Esophagus muscularis mucosa (tissue), 4 donors: ENCODE results near the gene CARD9. TPM values are rescaled to one million over a fixed set of nuclear protein-coding genes. Genes with fewer than 3 reads are reported as not detected.

Source experiments
- DNase-seq: peaks from one replicate; pipeline ENCODE4 v3.0.0-alpha.2; 2017; ENCODE audit errors: extremely low spot score
- H3K27ac ChIP-seq, 4 donors: fragments of 200-600 bp; sonication (generic); replicated peaks in 1 of 4; 1 replicate in 3 of 4; 2 replicates in 1 of 4; pipeline ENCODE4 v1.5.1; 2016 to 2019; ENCODE audit warnings: mild to moderate bottlenecking in 1 of 4
- H3K27me3 ChIP-seq, 4 donors: fragments of 200-600 bp; sonication (generic); one replicate each; pipeline versions ENCODE4 v1.5.1 to v1.6.0; 2016 to 2019
- H3K36me3 ChIP-seq, 4 donors: fragments of 200-600 bp; sonication (generic); one replicate each; pipeline ENCODE4 v1.5.1; 2016 to 2019
- H3K4me1 ChIP-seq, 4 donors: fragments of 200-600 bp; sonication (generic); one replicate each; pipeline ENCODE4 v1.5.1; 2016 to 2019
- H3K4me3 ChIP-seq, 4 donors: fragments of 200-600 bp; sonication (generic); 1 replicate in 2 of 4; 2 replicates in 2 of 4; pipeline ENCODE4 v1.5.1; 2016 to 2019; ENCODE audit warnings: mild to moderate bottlenecking in 4 of 4, moderate library complexity in 1 of 4
- H3K9me3 ChIP-seq, 4 donors: fragments of 200-600 bp; sonication (generic); 1 replicate in 3 of 4; 2 replicates in 1 of 4; pipeline ENCODE4 v1.5.1; 2016 to 2019
- CTCF ChIP-seq, 3 experiments: fragments of 200-600 bp in 2 of 3; fragments of 450-650 bp in 1 of 3; sonication (generic) in 2 of 3; IDR thresholded peaks; one replicate each; pipeline ENCODE4 v1.5.1; 2017 to 2019; ENCODE audit warnings: antibody characterized with exemption in 3 of 3, mild to moderate bottlenecking in 2 of 3, moderate library complexity in 1 of 3
- EP300 ChIP-seq: sonication (generic); formaldehyde crosslinking; IDR thresholded peaks from one replicate; pipeline ENCODE4 v1.6.1; 2017; ENCODE audit warnings: antibody characterized with exemption
- POLR2A ChIP-seq: fragments of 450-650 bp; IDR thresholded peaks from one replicate; pipeline ENCODE4 v1.6.1; 2017; ENCODE audit warnings: antibody characterized with exemption, moderate library complexity, mild to moderate bottlenecking, low read depth
- POLR2AphosphoS5 ChIP-seq, 2 donors: sonication (generic); formaldehyde crosslinking; IDR thresholded peaks; one replicate each; pipeline ENCODE4 v1.6.1; 2017; ENCODE audit warnings: antibody characterized with exemption in 2 of 2
- WGBS: methylation state at CpG from one replicate; pipeline ENCODE4 v1.1.5; 2018; 5-methylcytosine and 5-hydroxymethylcytosine counted together
- intact Hi-C: fragments of 100-400 bp; cut with DNase I; formaldehyde crosslinking; loops from one replicate; pipeline ENCODE4 v1.15.1; 2023
- total RNA-seq, 4 donors: library from RNA; depleted of rRNA; stranded (reverse); fragments of >200 nt; gene quantifications; one replicate each; pipeline versions ENCODE4 v1.1.0 to v1.2.1, GENCODE V29; 2016

The CARD9 gene
- total RNA-seq, 4 donors from 2014 or later: 1.2 to 4.2 (median 1.9) TPM

DNA sequence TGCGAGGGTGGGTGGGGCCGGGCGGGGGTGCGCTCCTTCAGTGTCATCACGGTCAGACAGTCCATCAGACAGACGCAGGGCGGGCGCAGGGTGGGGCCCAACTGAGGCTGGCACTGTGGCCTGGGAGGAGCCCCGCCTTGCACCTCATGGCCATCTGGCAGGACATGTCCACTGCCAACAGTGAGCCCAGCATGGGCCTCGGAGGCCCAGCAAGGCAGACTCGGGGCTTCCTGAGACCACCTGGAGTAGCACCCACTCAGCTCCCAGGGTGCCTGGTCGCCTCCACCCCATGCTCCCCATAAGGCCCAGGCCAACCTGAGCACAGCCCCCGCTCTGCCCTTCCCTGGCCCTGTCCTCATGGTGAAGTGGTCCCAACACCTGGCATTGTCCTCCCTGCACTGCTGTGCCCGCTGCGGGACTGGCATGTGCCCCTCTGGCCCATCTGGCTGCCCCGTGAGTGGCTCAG lies 54.7 kb downstream of the CARD9 start:
- Histone ChIP-seq H3K4me1 (no peaks in the 10 kb centered on the region), H3K4me3 (no peak overlapping the region), H3K36me3 (no peaks in the 10 kb centered on the region), H3K27me3 (no peaks in the 10 kb centered on the region), H3K9me3 (peaks cover 0 to 13% (median 8%) of the 10 kb centered on the region in 4 donors), H3K27ac (no peak overlapping the region)
- TF ChIP-seq EP300 (no peak), POLR2A (no peak), CTCF (IDR thresholded peaks at IDR 0.05) (no peak), POLR2AphosphoS5 (IDR thresholded peaks at IDR 0.05) (no peak)
- intact Hi-C loops: no loop called here
- DNase-seq: no peak
- WGBS: 86% methylated on average over 11 of the region's 16 CpGs

GRCh38 chr9:136318111-136318775 lies 55.2 kb downstream of the CARD9 start:
- Histone ChIP-seq H3K27me3 (no peaks in the 10 kb centered on the region), H3K4me3 (no peak overlapping the region), H3K9me3 (peaks cover 0 to 13% (median 8%) of the 10 kb centered on the region in 4 donors), H3K36me3 (no peaks in the 10 kb centered on the region), H3K27ac (no peak overlapping the region), H3K4me1 (no peaks in the 10 kb centered on the region)
- TF ChIP-seq EP300 (no peak), CTCF (IDR thresholded peaks at IDR 0.05) (no peak), POLR2AphosphoS5 (IDR thresholded peaks at IDR 0.05) (no peak), POLR2A (no peak)
- no peak for DNase-seq
- intact Hi-C loops: no loop called here
- 75% methylated on average over 18 of the region's 21 CpGs for WGBS

GRCh38 chr9:136317695-136318094 lies 55.8 kb downstream of the CARD9 start:
- no peak overlapping the region for H3K27ac ChIP-seq
- H3K36me3 ChIP-seq: no peaks in the 10 kb centered on the region
- peaks cover 0 to 13% (median 8%) of the 10 kb centered on the region in 4 donors for H3K9me3 ChIP-seq
- intact Hi-C loops: no loop called here
- 85% methylated on average over 16 of the region's 16 CpGs for WGBS
- TF ChIP-seq POLR2A (no peak), POLR2AphosphoS5 (IDR thresholded peaks at IDR 0.05) (no peak), EP300 (no peak)
- H3K4me3 ChIP-seq: no peak overlapping the region
- H3K27me3 ChIP-seq: no peaks in the 10 kb centered on the region
- H3K4me1 ChIP-seq: no peaks in the 10 kb centered on the region
- no peak for DNase-seq

GRCh38 chr9:136316896-136317676 lies 56.4 kb downstream of the CARD9 start:
- intact Hi-C loops: no loop called here
- TF ChIP-seq CTCF (IDR thresholded peaks at IDR 0.05): no peak
- no peak for TF ChIP-seq POLR2A
- no peak for TF ChIP-seq EP300
- TF ChIP-seq POLR2AphosphoS5 (IDR thresholded peaks at IDR 0.05): no peak
- Histone ChIP-seq H3K27me3 (peaks cover 0 to 5% (median 0%) of the 10 kb centered on the region in 4 donors), H3K36me3 (no peaks in the 10 kb centered on the region), H3K4me1 (no peaks in the 10 kb centered on the region), H3K27ac (no peak overlapping the region), H3K4me3 (no peak overlapping the region), H3K9me3 (peaks cover 0 to 13% (median 8%) of the 10 kb centered on the region in 4 donors)
- no peak for DNase-seq
- WGBS: 90% methylated on average over 13 of the region's 13 CpGs

DNA sequence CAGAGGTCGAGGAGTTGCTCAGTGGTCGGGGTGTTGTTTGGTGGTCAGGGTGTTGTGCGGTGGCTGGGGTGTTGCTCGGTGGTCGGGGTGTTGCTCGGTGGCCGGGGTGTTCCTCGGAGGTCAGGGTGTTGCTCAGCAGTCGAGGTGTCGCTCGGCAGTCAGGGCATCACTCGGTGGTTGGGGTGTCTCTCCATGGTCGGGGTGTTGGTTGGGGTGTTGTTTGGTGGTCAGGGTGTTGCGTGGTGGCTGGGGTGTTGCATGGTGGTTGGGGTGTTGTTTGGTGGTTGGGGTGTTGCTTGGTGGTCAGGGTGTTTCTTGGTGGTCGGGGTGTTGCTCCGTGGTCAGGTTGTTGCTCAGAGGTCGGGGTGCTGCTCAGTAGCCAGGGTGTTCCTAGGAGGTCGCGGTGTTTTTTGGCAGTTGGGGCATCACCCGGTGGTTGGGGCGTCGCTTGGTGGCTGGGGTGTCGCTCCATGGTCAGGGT lies 57.2 kb downstream of the CARD9 start:
- WGBS: 88% methylated on average over 20 of the region's 23 CpGs
- H3K4me3 ChIP-seq: no peak overlapping the region

More for the DNA sequence above, 57.2 kb downstream of the CARD9 start:
- TF ChIP-seq POLR2AphosphoS5 (IDR thresholded peaks at IDR 0.05) (no peak), POLR2A (no peak), EP300 (no peak), CTCF (IDR thresholded peaks at IDR 0.05) (no peak)
- Histone ChIP-seq H3K9me3 (peaks cover 0 to 13% (median 8%) of the 10 kb centered on the region in 4 donors), H3K36me3 (no peaks in the 10 kb centered on the region), H3K27ac (no peak overlapping the region), H3K4me1 (no peaks in the 10 kb centered on the region), H3K27me3 (peaks cover 0 to 12% (median 2%) of the 10 kb centered on the region in 4 donors)
- DNase-seq: no peak
- intact Hi-C loops: no loop called here
